ENCODE data around the gene AUH. TPM values are rescaled to one million over a fixed set of nuclear protein-coding genes. Genes with fewer than 3 reads are reported as not detected.
"Not testable (repeated sequence)": the region's sequence is repeated elsewhere in the genome, so short reads cannot be mapped to it uniquely, and the experiment has no call there.

AUH gene
- total RNA-seq, 4 donors from 2014 or later = 17.1 to 28.2 (median 20.8) TPM

DNA sequence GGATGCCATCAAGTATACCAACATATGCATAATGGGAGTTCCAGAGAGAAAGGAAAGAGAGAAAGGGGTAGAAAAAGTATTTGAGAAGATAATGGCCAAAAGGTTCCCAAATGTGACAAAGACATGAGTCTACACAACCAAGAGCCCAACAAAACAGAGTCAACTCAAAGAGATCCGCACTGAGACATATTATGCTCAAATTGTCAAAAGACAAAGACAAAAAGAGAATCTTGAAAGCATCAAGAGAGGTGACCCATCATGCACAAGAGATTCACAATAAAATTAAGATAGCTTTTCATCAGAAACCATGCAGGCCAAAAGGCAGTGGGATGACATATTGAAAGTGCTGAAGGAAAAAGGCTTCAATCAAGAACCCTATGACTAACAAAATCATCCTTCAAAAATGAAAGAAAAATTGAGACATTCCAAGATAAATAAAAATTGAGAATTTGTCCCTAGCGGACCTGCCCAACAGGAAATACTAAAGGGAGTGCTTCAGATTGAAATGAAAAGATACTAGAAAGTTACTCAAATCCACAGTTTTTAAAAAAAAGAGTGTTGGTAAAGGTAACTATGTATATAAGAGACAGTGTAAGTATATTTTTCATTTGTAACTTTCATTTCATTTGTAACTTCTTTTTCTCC is 160.9 kb downstream of the AUH start:
- H3K27me3 ChIP-seq = no peaks in the 10 kb centered on the region
- intact Hi-C loops (cut with DNase I; ENCODE audit: low total_unique reads) = loop anchor here (10.0 kb wide), 1 partner anchor 64 kb away; no protein-coding TSS in a partner anchor
- no peak overlapping the region for H3K4me3 ChIP-seq
- in situ Hi-C loops (cut with MboI; ENCODE audit: low sequenced_read_pairs in 4 of 4) = loop anchor here in 1 of 4 donors (25.0 kb wide), 1 partner anchor 211 kb away; the partner anchor contains the start of gene NFIL3
- H3K4me1 ChIP-seq = peaks cover 15 to 29% of the 10 kb centered on the region in 2 donors
- no peak overlapping the region for H3K27ac ChIP-seq
- no peaks in the 10 kb centered on the region for H3K9me3 ChIP-seq
- H3K36me3 ChIP-seq = no peaks in the 10 kb centered on the region
- DNase-seq (no peak), ATAC-seq (no peak)
- no peak for TF ChIP-seq CTCF (IDR thresholded peaks at IDR 0.05 in 4 of 5, conservative IDR thresholded peaks at IDR 0.05 in 1 of 5)
- TF ChIP-seq POLR2A (IDR thresholded peaks at IDR 0.05) = no peak

DNA sequence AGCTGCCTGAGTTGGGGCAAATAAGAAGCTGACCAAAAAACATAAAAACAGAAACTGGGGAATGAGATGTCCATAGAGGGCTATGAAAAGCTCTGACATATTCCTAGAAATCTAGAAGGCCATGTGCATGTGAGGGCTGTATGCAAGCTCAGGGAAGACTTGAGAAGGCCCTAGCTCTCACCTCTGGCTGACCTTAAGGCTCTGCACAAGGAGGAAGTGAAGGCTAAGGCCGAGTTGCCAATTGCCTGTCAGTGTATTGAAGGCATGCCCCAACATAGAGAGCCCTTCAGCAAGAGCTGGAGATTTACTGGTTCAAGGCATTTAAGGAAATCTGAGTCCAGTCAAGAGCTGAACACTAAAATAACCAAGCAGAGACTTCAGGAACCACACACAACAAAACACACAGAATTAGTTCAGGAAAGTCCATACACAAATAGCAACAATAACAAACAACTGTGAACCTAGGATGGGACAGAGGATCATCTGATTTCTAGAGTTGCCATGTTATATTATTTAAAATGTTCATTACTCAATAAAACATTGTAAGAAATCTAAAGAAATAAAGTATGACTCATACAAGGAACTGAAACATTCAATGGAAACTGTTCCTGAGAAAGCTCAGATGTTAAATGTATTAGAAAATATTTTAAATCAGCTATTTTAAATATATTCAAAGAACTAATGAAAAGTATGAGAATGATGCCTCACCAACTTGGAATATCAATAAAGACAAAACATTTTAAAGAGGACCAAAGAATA is 161.8 kb downstream of the AUH start:
- DNase-seq (peak in 1 of 2 donors; percentile 47), ATAC-seq (no peak)
- TF ChIP-seq POLR2A (IDR thresholded peaks at IDR 0.05) = no peak
- TF ChIP-seq CTCF (IDR thresholded peaks at IDR 0.05 in 4 of 5, conservative IDR thresholded peaks at IDR 0.05 in 1 of 5) = no peak
- peaks cover 22 to 38% of the 10 kb centered on the region in 2 donors for H3K4me1 ChIP-seq
- H3K27me3 ChIP-seq = no peaks in the 10 kb centered on the region
- H3K36me3 ChIP-seq = no peaks in the 10 kb centered on the region
- intact Hi-C loops (cut with DNase I; ENCODE audit: low total_unique reads) (loop anchor here (10.0 kb wide), 5 partner anchors 65 to 1885 kb away; partner anchors contain the start of genes CKS2, GADD45G and SECISBP2), in situ Hi-C loops (cut with MboI; ENCODE audit: low sequenced_read_pairs in 4 of 4) (loop anchor here (5.0 to 25.0 kb wide), 9 partner anchors 95 to 285 kb away; partner anchors contain the start of gene NFIL3 (in 4 of the 4))
- H3K27ac ChIP-seq = peak overlapping the region; percentile 97 to 100 (median 99)
- H3K4me3 ChIP-seq = no peak overlapping the region
- no peaks in the 10 kb centered on the region for H3K9me3 ChIP-seq

DNA sequence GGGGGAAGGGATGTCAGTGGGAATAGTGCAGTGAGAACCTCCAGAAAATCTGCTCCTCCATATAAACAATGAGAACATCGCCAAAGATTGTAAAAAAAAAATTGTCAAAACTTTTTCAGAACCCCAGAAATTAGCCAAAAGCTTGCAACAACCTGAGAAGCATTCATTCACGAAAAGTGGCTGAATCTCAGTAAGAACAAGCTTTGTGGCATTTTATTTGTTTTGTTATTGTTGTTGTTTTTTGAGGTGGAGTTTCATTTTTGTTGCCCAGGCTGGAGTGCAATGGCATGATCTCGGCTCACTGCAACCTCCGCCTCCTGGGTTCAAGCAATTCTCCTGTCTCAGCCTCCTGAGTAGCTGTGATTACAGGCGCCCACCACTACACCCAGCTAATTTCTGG is 162.8 kb downstream of the AUH start:
- ATAC-seq, H3K9me3 ChIP-seq, DNase-seq, H3K36me3 ChIP-seq, H3K27me3 ChIP-seq, H3K4me3 ChIP-seq: not testable (repeated sequence)
- in situ Hi-C loops (cut with MboI; ENCODE audit: low sequenced_read_pairs in 4 of 4) = loop anchor here in 3 of 4 donors (5.0 to 25.0 kb wide), 8 partner anchors 94 to 284 kb away; partner anchors contain the start of gene NFIL3 (in 3 of the 3)
- intact Hi-C loops (cut with DNase I; ENCODE audit: low total_unique reads) = loop anchor here (10.0 kb wide), 4 partner anchors 1324 to 1884 kb away; partner anchors contain the start of genes CKS2, GADD45G and SECISBP2
- peak overlapping the region; percentile 97 to 100 (median 99) for H3K27ac ChIP-seq
- H3K4me1 ChIP-seq = peaks cover 32 to 48% of the 10 kb centered on the region in 2 donors

- intact Hi-C loops (cut with DNase I; ENCODE audit: low total_unique reads) (loop anchor here (10.0 kb wide), 4 partner anchors 1324 to 1884 kb away; partner anchors contain the start of genes CKS2, GADD45G and SECISBP2), in situ Hi-C loops (cut with MboI; ENCODE audit: low sequenced_read_pairs in 4 of 4) (loop anchor here in 3 of 4 donors (5.0 to 25.0 kb wide), 8 partner anchors 94 to 284 kb away; partner anchors contain the start of gene NFIL3 (in 3 of the 3))
- Histone ChIP-seq H3K27ac (peak overlapping the region; percentile 97 to 100 (median 99)), H3K9me3 (no peaks in the 10 kb centered on the region), H3K4me1 (peaks cover 34 to 49% of the 10 kb centered on the region in 2 donors), H3K27me3 (no peaks in the 10 kb centered on the region), H3K36me3 (no peaks in the 10 kb centered on the region), H3K4me3 (no peak overlapping the region)
- no peak for ATAC-seq
- DNase-seq = no peak
- TF ChIP-seq POLR2A (IDR thresholded peaks at IDR 0.05) = no peak
- TF ChIP-seq CTCF (IDR thresholded peaks at IDR 0.05 in 4 of 5, conservative IDR thresholded peaks at IDR 0.05 in 1 of 5) = no peak
Observed at GRCh38 chr9:91198405-91198804, 163.3 kb downstream of the AUH start.
